IMR-90 (cell line): ENCODE measurements around the gene FUBP3. TPM values are rescaled to one million over a fixed set of nuclear protein-coding genes. Genes with fewer than 3 reads are reported as not detected.
A peak's percentile ranks its signal among the peaks of the same experiment; 100 is the strongest.

Experiments
- ATAC-seq: fragments of 200-7000 bp; cut with Tn5 transposase; 2 replicates; pipeline ENCODE4 v1.9.1; 2020; ENCODE audit warnings: low read depth, mild to moderate bottlenecking, moderate library complexity
- BruUV-seq: library from RNA; stranded (reverse); fragments of 400-500 nt; replicated peaks from 2 replicates; lab custom pipeline; 2021; lab: Mats Ljungman, UMichigan
- CTCF ChIA-PET: fragments of 300-600 bp; formaldehyde crosslinking; extraction: SDS; loops from one replicate; lab custom pipeline; 2021; ENCODE audit warnings: antibody characterized with exemption; lab: Yijun Ruan, JAX
- POLR2A ChIA-PET: fragments of 300-600 bp; sonication (Branson Sonifier 250); formaldehyde crosslinking; loops from one replicate; lab custom pipeline; 2022; ENCODE audit warnings: antibody characterized with exemption; ENCODE audit not compliant: unreplicated experiment; lab: Charles Lee
- DNase-seq: peaks from one replicate; pipeline ENCODE4 v3.0.0; 2013
- H2AFZ ChIP-seq: replicated peaks from 2 replicates; pipeline ENCODE3; 2013; ENCODE audit warnings: low read length, mild to moderate bottlenecking; ENCODE audit not compliant: poor library complexity
- H2AK5ac ChIP-seq: 2 replicates; pipeline ENCODE4 v1.6.1; 2013; ENCODE audit warnings: low read depth, low read length, inconsistent platforms
- H2AK9ac ChIP-seq: replicated peaks from 2 replicates; pipeline ENCODE3; 2013; ENCODE audit warnings: mild to moderate bottlenecking, low read depth, low read length, moderate library complexity; ENCODE audit not compliant: poor library complexity
- H2BK120ac ChIP-seq: 2 replicates; pipeline ENCODE4 v1.6.1; 2013; ENCODE audit warnings: low read depth, low read length, inconsistent platforms
- H2BK15ac ChIP-seq: 3 replicates; pipeline ENCODE4 v1.6.1; 2013; ENCODE audit warnings: low read depth, low read length, inconsistent platforms
- H2BK20ac ChIP-seq: 2 replicates; pipeline ENCODE4 v1.6.1; 2013; ENCODE audit warnings: low read depth, mild to moderate bottlenecking, inconsistent platforms, low read length, moderate library complexity
- H2BK5ac ChIP-seq: 2 replicates; pipeline ENCODE4 v1.6.1; 2013; ENCODE audit warnings: mild to moderate bottlenecking, low read depth, low read length, inconsistent platforms; ENCODE audit not compliant: poor library complexity, severe bottlenecking
- H3K14ac ChIP-seq: replicated peaks from 2 replicates; pipeline ENCODE4 v1.6.1; 2013; ENCODE audit warnings: low read depth, low read length, inconsistent platforms
- H3K18ac ChIP-seq: 2 replicates; pipeline ENCODE4 v1.6.1; 2013; ENCODE audit warnings: low read depth, low read length, control low read depth
- H3K23ac ChIP-seq: 2 replicates; pipeline ENCODE4 v1.6.1; 2013; ENCODE audit warnings: low read depth, low read length, inconsistent platforms
- H3K27ac ChIP-seq: 2 replicates; pipeline ENCODE4 v1.5.1; 2013; ENCODE audit warnings: mild to moderate bottlenecking, control low read depth, low read length; ENCODE audit not compliant: insufficient read depth
- H3K27me3 ChIP-seq: 2 replicates; pipeline ENCODE4 v1.6.1; 2013; ENCODE audit warnings: low read length; ENCODE audit not compliant: control insufficient read depth, insufficient read depth
- H3K36me3 ChIP-seq: 2 replicates; pipeline ENCODE4 v1.6.1; 2013; ENCODE audit warnings: low read length, mixed read lengths; ENCODE audit not compliant: control insufficient read depth, insufficient read depth
- H3K4ac ChIP-seq: 2 replicates; pipeline ENCODE4 v1.6.1; 2013; ENCODE audit warnings: low read depth, low read length, inconsistent platforms
- H3K4me1 ChIP-seq: 2 replicates; pipeline ENCODE4 v1.6.1; 2013; ENCODE audit warnings: low read length, mixed read lengths; ENCODE audit not compliant: control insufficient read depth, insufficient read depth
- H3K4me2 ChIP-seq: 2 replicates; pipeline ENCODE4 v1.6.1; 2013; ENCODE audit warnings: low read depth, mild to moderate bottlenecking, control low read depth, low read length, moderate library complexity
- H3K4me3 ChIP-seq: 2 replicates; pipeline ENCODE4 v1.5.1; 2013; ENCODE audit warnings: low read depth, mild to moderate bottlenecking, control low read depth, low read length, moderate library complexity; ENCODE audit not compliant: insufficient read depth
- H3K56ac ChIP-seq: 2 replicates; pipeline ENCODE4 v1.6.1; 2013; ENCODE audit warnings: low read length, inconsistent platforms; ENCODE audit not compliant: insufficient read depth; ENCODE audit errors: extremely low read depth
- H3K79me1 ChIP-seq, 2 experiments: 2 replicates each; pipeline ENCODE4 v1.6.1; 2013; ENCODE audit warnings: low read length in 2 of 2, inconsistent platforms in 1 of 2, low read depth in 1 of 2
- H3K9ac ChIP-seq: 2 replicates; pipeline ENCODE4 v1.6.1; 2013; ENCODE audit warnings: low read depth, low read length, control low read depth
- H3K9me1 ChIP-seq: 2 replicates; pipeline ENCODE4 v1.6.1; 2013; ENCODE audit warnings: low read length, inconsistent platforms; ENCODE audit not compliant: insufficient read depth
- H3K9me3 ChIP-seq: 2 replicates; pipeline ENCODE4 v1.6.1; 2013; ENCODE audit warnings: low read length; ENCODE audit not compliant: control insufficient read depth, insufficient read depth
- H4K20me1 ChIP-seq: 2 replicates; pipeline ENCODE4 v1.6.1; 2013; ENCODE audit warnings: low read length, inconsistent platforms; ENCODE audit not compliant: insufficient read depth
- H4K5ac ChIP-seq: 2 replicates; pipeline ENCODE4 v1.6.1; 2013; ENCODE audit warnings: mild to moderate bottlenecking, low read depth, low read length, control low read depth
- H4K8ac ChIP-seq, 2 experiments: 2 replicates each; pipeline ENCODE4 v1.6.1; 2013; ENCODE audit warnings: low read depth in 2 of 2, low read length in 2 of 2, control low read depth in 1 of 2, inconsistent platforms in 1 of 2
- H4K91ac ChIP-seq: 2 replicates; pipeline ENCODE4 v1.6.1; 2013; ENCODE audit warnings: low read depth, low read length, inconsistent platforms; ENCODE audit not compliant: insufficient read depth
- BHLHE40 ChIP-seq: fragments of 150-350 bp; IDR thresholded peaks from 2 replicates; pipeline ENCODE4 v1.6.1; 2016; ENCODE audit warnings: mild to moderate bottlenecking, low read depth, low read length
- CEBPB ChIP-seq: IDR thresholded peaks from 2 replicates; pipeline ENCODE4 v1.6.1; 2012; ENCODE audit warnings: low read depth, low read length, improper control_type of control experiment
- ELK1 ChIP-seq: fragments of 150-350 bp; IDR thresholded peaks from 2 replicates; pipeline ENCODE4 v1.6.1; 2016; ENCODE audit warnings: low read depth, mild to moderate bottlenecking, low read length, moderate library complexity, borderline replicate concordance
- FOS ChIP-seq: fragments of 150-350 bp; IDR thresholded peaks from 2 replicates; pipeline ENCODE4 v1.6.1; 2016; ENCODE audit warnings: low read depth, low read length
- MAFK ChIP-seq: IDR thresholded peaks from 2 replicates; pipeline ENCODE4 v1.6.1; 2012; ENCODE audit warnings: low read depth, low read length, improper control_type of control experiment
- MAZ ChIP-seq: IDR thresholded peaks from 2 replicates; pipeline ENCODE4 v1.6.1; 2012; ENCODE audit warnings: low read depth, mild to moderate bottlenecking, low read length, improper control_type of control experiment, moderate library complexity, borderline replicate concordance
- MXI1 ChIP-seq: IDR thresholded peaks from 2 replicates; pipeline ENCODE4 v1.6.1; 2012; ENCODE audit warnings: low read depth, mild to moderate bottlenecking, low read length, moderate library complexity, borderline replicate concordance
- NFE2L2 ChIP-seq: fragments of 150-350 bp; IDR thresholded peaks from 2 replicates; pipeline ENCODE4 v1.6.1; 2016; ENCODE audit warnings: low read depth, mild to moderate bottlenecking, low read length
- RAD21 ChIP-seq: IDR thresholded peaks from 2 replicates; pipeline ENCODE4 v1.6.1; 2012; ENCODE audit warnings: low read length, improper control_type of control experiment
- RCOR1 ChIP-seq: IDR thresholded peaks from 2 replicates; pipeline ENCODE4 v1.6.1; 2012; ENCODE audit warnings: mild to moderate bottlenecking, low read length, improper control_type of control experiment; ENCODE audit not compliant: insufficient replicate concordance
- RFX5 ChIP-seq: IDR thresholded peaks from 2 replicates; pipeline ENCODE4 v1.8.0; 2012; ENCODE audit warnings: low read depth, mild to moderate bottlenecking, low read length, moderate library complexity
- WGBS, 2 experiments: methylation state at CpG; one replicate each; pipeline versions ENCODE4 v1.1.5 to v1.1.7; 2013; ENCODE audit warnings: missing lambda C conversion rate in 2 of 2; ENCODE audit not compliant: insufficient read length in 1 of 2; ENCODE audit errors: extremely low coverage in 2 of 2; 5-methylcytosine and 5-hydroxymethylcytosine counted together
- dilution Hi-C: fragments of 300-500 bp; cut with HindIII; formaldehyde crosslinking; loops from one replicate; pipeline ENCODE4 v1.14.3; 2018; ENCODE audit warnings: low sequenced_read_pairs; ENCODE audit not compliant: unreplicated experiment
- in situ Hi-C: fragments of 300-500 bp; cut with MboI; formaldehyde crosslinking; loops from 3 replicates; pipeline ENCODE4 v1.14.3; 2019; ENCODE audit warnings: low sequenced_read_pairs, inconsistent platforms, mixed read lengths
- intact Hi-C: fragments of 100-400 bp; cut with micrococcal nuclease; formaldehyde crosslinking; loops from 2 replicates; pipeline ENCODE4 v1.10.0; 2022
- polyA plus RNA-seq, 3 experiments: library from polyadenylated mRNA; depleted of rRNA; stranded (reverse); fragments of >200 nt; gene quantifications; 2 replicates each; pipeline ENCODE4 v1.2.3, GENCODE V29; 2012; ENCODE audit warnings: low replicate concordance in 1 of 3
- total RNA-seq: library from RNA; depleted of rRNA; stranded (reverse); fragments of >200 nt; gene quantifications from 2 replicates; pipeline ENCODE4 v1.2.3, GENCODE V29; 2012
- TF ChIP-seq, protein P1 (sequence below): conservative IDR thresholded peaks from 2 replicates; pipeline ENCODE4 v1.5.1; 2012; ENCODE audit warnings: mild to moderate bottlenecking, low read depth, low read length, improper control_type of control experiment

The FUBP3 gene
- total and polyA plus RNA-seq, 2 of the 4 experiments (the other 2 are of a cell fraction) = 32.3 to 50.1 TPM

DNA sequence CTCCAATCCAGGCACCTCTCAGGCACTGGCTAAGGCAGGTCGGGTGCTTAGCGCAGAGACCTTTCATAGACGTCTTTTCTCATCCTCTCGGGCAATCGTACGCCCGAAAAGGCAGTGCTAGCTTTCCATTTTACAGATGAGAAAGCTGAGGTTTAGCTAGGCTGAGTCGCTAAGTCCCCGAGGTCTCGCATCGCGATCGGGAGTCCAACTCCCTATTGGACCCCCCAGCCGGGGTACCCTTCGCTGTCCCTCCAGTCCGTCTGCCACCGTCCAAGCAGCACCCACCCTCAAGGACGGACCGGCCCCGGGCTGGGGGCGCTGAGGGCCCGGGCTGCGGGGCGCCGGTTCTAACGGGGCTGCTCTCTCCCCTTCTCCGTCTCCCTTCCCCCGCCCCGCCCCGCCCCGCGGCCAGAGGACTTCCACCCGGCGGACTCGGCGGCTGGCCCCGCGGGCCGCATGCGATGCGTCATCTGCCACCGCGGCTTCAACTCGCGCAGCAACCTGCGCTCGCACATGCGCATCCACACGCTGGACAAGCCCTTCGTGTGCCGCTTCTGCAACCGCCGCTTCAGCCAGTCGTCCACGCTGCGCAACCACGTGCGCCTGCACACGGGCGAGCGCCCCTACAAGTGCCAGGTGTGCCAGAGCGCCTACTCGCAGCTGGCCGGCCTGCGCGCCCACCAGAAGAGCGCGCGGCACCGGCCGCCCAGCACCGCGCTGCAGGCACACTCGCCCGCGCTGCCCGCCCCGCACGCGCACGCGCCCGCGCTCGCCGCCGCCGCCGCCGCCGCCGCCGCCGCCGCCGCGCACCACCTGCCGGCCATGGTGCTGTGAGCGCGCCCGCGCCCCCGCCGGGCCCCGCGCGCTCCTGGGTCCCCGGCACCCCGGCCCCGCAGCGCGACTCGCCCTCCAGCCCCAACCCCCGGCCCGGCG is 101.7 kb downstream of the FUBP3 start:
- no peaks in the 10 kb centered on the region for H3K9me3 ChIP-seq
- H3K14ac ChIP-seq = peak overlapping the region; percentile 45; the same call in 1 of the 2 replicates
- ATAC-seq = peak; percentile 87
- no peak overlapping the region for H3K56ac ChIP-seq
- no peaks in the 10 kb centered on the region for H3K9me1 ChIP-seq
- H3K27ac ChIP-seq = no peak overlapping the region
- H3K36me3 ChIP-seq = no peaks in the 10 kb centered on the region
- ChIA-PET CTCF (interaction anchor here (1.3 to 1.7 kb wide), 2 partner anchors 20 to 219 kb away, joined by 5 read pairs; no protein-coding TSS in a partner anchor), POLR2A (no interaction called here)
- no TSS peak for BruUV-seq
- no peaks in the 10 kb centered on the region for H4K20me1 ChIP-seq
- no peak overlapping the region for H2BK5ac ChIP-seq
- intact Hi-C loops (loop anchor here (5.0 to 10.0 kb wide), 3 partner anchors 316 to 574 kb away; no protein-coding TSS in a partner anchor), dilution Hi-C loops (no loop called here), in situ Hi-C loops (no loop called here)
- H3K23ac ChIP-seq = peak overlapping the region; percentile 73; the same call in 1 of the 2 replicates
- no peak overlapping the region for H3K4ac ChIP-seq
- H4K91ac ChIP-seq = peak overlapping the region; percentile 41; the same call in 1 of the 2 replicates
- no peak overlapping the region; the same call in 1 of the 2 replicates for H2BK120ac ChIP-seq
- no peaks in the 10 kb centered on the region for H3K79me1 ChIP-seq
- H2AK9ac ChIP-seq = peak overlapping the region; percentile 85
- H3K4me1 ChIP-seq = peaks cover 5% of the 10 kb centered on the region
- no peak overlapping the region for H4K5ac ChIP-seq
- DNase-seq = peak; percentile 88
- H3K18ac ChIP-seq = no peak overlapping the region
- 0% methylated on average over 24 of the region's 116 CpGs; no CpG with 5 or more reads in 1 of the 2 experiments for WGBS, 2 experiments
- no peak overlapping the region for H2BK20ac ChIP-seq
- peak overlapping the region; percentile 33; the same call in 1 of the 2 replicates for H2AK5ac ChIP-seq
- peak overlapping the region; percentile 97 for H3K4me2 ChIP-seq
- H4K8ac ChIP-seq = peak overlapping the region; percentile 16 to 63; a peak in 2 of 4 replicates
- H2AFZ ChIP-seq = peak overlapping the region; percentile 96
- H3K4me3 ChIP-seq = peak overlapping the region; percentile 80
- peaks cover 23% of the 10 kb centered on the region for H3K27me3 ChIP-seq
- no peak overlapping the region for H2BK15ac ChIP-seq
- no peak overlapping the region for H3K9ac ChIP-seq
- no peak for TF ChIP-seq RCOR1
- peak; percentile 37; the same call in 1 of the 2 replicates for TF ChIP-seq MAZ
- no peak for TF ChIP-seq RFX5
- TF ChIP-seq, protein P1, sequence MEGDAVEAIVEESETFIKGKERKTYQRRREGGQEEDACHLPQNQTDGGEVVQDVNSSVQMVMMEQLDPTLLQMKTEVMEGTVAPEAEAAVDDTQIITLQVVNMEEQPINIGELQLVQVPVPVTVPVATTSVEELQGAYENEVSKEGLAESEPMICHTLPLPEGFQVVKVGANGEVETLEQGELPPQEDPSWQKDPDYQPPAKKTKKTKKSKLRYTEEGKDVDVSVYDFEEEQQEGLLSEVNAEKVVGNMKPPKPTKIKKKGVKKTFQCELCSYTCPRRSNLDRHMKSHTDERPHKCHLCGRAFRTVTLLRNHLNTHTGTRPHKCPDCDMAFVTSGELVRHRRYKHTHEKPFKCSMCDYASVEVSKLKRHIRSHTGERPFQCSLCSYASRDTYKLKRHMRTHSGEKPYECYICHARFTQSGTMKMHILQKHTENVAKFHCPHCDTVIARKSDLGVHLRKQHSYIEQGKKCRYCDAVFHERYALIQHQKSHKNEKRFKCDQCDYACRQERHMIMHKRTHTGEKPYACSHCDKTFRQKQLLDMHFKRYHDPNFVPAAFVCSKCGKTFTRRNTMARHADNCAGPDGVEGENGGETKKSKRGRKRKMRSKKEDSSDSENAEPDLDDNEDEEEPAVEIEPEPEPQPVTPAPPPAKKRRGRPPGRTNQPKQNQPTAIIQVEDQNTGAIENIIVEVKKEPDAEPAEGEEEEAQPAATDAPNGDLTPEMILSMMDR = no peak
- TF ChIP-seq RAD21 = no peak
- peak; percentile 58; the same call in 1 of the 2 replicates for TF ChIP-seq BHLHE40
- TF ChIP-seq MXI1 = peak; percentile 96
- peak; percentile 25; the same call in 1 of the 2 replicates for TF ChIP-seq FOS
- no peak for TF ChIP-seq MAFK
- no peak for TF ChIP-seq NFE2L2
- TF ChIP-seq ELK1 = no peak
- TF ChIP-seq CEBPB = 0 out of 2 replicates have a peak, but pooled peaks have one; percentile 3
